Keratinocyte (primary cell): ENCODE results near the gene POTEM.
"Not testable (repeated sequence)": the region's sequence is repeated elsewhere in the genome, so short reads cannot be mapped to it uniquely, and the experiment has no call there.

Source experiments
- CTCF ChIP-seq, 3 experiments: IDR thresholded peaks in 1 of 3; conservative IDR thresholded peaks in 1 of 3; optimal IDR thresholded peaks in 1 of 3; 2 replicates in 2 of 3; 3 replicates in 1 of 3; pipeline versions ENCODE3 to v1.5.1; 2011; ENCODE audit warnings: low read length in 3 of 3, mild to moderate bottlenecking in 3 of 3, moderate library complexity in 2 of 3, control low read depth in 1 of 3, inconsistent platforms in 1 of 3; ENCODE audit not compliant: insufficient read depth in 2 of 3; ENCODE audit errors: extremely low read depth in 1 of 3
- EZH2 ChIP-seq: IDR thresholded peaks from one replicate; pipeline ENCODE4 v1.6.1; 2012; ENCODE audit warnings: inconsistent platforms, mild to moderate bottlenecking, low read length, moderate library complexity

DNA sequence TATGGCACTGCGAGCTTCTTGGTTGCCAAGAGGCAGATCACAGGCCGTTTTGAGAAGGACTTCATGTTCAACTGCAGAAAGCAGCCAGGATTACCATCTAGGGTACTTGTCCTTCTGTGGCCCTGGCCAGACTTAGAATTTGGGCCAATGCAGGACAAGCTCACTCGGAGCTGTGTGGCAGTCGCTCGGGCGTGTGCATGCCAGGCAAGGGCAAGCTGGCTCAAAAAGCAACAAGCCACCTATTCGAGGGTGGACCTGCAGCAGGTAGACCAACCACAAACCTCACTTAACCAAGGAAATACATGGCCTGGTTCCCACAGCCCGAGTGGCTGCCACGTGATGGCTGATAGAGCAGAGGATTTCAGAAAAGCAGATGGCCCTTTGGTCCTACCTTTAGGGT is 39.3 kb downstream of the POTEM start:
- TF ChIP-seq CTCF (optimal IDR thresholded peaks at IDR 0.05 in 1 of 3, IDR thresholded peaks at IDR 0.05 in 1 of 3, conservative IDR thresholded peaks at IDR 0.05 in 1 of 3; ENCODE audit: extremely low read depth in 1 of 3, insufficient read depth in 2 of 3, low read length in 3 of 3); EZH2: not testable (repeated sequence)
